ENCODE measurements around the gene PIEZO1. TPM values are rescaled to one million over a fixed set of nuclear protein-coding genes. Genes with fewer than 3 reads are reported as not detected.

The PIEZO1 gene
- total RNA-seq, 1 donor from 2014 or later = 91.7 TPM

GRCh38 chr16:88754109-88754911 lies 30.7 kb downstream of the PIEZO1 start:
- no peak for DNase-seq (ENCODE audit: low spot score)

DNA sequence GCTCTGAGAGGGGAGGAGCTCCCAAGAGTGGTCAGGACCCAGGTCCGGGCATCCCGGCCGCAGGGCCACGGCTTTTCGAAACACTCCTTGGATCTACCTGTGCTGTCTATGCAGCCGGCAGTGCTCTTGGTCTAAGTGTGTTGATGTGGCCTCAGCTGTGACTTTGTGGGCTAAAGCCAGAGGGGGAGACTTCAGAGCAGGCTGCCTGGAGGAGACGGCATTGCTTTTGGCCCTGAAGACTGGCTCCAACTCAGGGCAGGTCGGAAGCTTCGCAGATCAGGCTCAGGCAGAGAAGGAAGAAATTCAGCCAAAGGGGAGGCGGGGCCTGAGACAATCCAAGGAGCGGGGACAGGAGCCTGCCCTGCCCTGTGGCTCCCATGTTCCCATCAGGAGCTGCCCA lies 31.4 kb downstream of the PIEZO1 start:
- no peak for DNase-seq (ENCODE audit: low spot score)

GRCh38 chr16:88753191-88753590 lies 31.8 kb downstream of the PIEZO1 start:
- no peak for DNase-seq (ENCODE audit: low spot score)

- DNase-seq (ENCODE audit: low spot score) = no peak
These were observed 32.5 kb downstream of the PIEZO1 start for GRCh38 chr16:88752386-88753002.

GRCh38 chr16:88750854-88751253 lies 34.2 kb downstream of the PIEZO1 start:
- DNase-seq (ENCODE audit: low spot score) = no peak

- no peak for DNase-seq (ENCODE audit: low spot score)
These were observed 35.7 kb downstream of the PIEZO1 start for GRCh38 chr16:88749358-88749757.

GRCh38 chr16:88748364-88748763 lies 36.7 kb downstream of the PIEZO1 start:
- DNase-seq (ENCODE audit: low spot score) = no peak

DNA sequence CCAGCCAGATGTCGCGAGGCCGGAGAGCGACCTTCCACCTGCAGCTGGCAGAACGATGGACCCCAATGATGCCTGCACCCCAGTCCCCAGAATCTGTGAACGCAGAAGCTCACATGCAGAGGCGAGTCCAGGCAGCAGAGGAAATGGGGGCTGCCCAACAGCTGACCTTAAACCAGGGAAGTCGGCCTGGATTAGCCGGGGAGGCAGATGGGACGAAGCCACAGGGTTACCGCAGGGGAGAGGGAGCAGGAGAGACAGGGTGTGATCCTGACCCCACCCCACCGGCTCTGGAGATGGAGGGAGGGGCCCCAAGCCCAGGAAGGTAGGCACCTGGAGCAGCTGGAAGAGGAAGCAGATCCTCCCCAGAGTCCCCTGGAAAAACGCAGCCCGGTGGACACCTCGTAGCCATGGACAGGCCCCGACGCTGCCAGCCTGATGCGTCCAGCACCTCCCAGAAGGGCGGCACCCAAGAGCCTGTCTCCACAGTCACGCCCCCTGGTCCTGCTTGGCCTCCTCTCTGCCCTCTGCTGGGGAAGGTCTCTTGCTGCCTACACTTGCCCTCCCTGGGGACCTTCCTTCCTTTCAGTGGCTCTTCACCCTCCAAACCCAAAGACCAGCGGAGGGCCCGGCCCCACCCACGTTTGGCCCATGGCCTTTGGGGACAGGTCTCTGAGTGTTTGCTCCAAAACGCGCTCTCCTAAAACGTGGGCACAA lies 37.3 kb downstream of the PIEZO1 start:
- DNase-seq (ENCODE audit: low spot score) = no peak

- peak; percentile 35 for DNase-seq (ENCODE audit: low spot score)
These were observed 38.5 kb downstream of the PIEZO1 start for GRCh38 chr16:88746506-88746905.

DNA sequence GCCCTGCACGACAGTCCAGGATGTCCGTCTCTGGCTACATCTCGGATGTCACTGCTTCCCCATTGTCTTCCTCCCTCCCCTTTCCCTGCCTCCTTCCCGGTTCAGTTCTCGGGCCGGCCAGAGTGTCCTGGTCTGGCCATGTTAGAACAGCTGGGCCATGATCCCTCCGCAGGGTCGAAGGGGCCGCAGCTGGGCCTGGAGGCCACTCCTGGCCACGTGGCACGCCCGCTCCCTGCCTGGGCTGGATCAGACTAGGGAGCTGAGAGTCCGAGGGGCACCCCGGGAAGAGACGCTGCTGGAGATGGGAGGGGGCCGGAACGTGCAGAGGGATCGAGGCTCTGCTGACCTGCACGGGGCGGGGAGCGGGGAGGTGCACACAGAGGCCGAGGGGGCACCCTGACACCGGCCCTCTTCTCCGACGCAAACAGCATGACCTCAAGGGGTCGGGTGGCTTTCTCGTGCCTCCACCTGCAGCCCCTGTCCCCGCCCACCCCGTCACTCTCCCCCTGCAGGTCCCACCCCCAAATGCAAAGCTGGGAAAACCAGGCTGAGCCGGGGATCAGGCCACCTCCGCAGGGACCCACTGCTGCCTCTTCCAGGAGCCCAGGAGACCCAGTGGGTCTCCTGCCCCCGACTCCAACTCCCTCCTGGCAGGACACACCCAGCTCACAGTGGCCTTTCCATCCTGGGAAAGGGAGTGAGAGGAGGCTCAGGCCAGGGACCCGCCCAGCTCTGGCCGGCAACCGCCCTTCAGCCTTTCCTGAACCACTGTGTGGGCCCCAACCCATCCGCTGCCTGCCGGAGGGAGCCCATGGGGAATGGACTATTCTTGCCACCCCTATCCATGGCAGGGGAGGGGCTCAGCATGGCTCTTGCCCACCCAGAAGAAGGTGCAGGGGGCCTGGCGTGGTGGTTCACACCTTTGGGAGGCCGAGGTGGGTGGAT lies 40.2 kb downstream of the PIEZO1 start:
- DNase-seq (ENCODE audit: low spot score) = no peak

DNA sequence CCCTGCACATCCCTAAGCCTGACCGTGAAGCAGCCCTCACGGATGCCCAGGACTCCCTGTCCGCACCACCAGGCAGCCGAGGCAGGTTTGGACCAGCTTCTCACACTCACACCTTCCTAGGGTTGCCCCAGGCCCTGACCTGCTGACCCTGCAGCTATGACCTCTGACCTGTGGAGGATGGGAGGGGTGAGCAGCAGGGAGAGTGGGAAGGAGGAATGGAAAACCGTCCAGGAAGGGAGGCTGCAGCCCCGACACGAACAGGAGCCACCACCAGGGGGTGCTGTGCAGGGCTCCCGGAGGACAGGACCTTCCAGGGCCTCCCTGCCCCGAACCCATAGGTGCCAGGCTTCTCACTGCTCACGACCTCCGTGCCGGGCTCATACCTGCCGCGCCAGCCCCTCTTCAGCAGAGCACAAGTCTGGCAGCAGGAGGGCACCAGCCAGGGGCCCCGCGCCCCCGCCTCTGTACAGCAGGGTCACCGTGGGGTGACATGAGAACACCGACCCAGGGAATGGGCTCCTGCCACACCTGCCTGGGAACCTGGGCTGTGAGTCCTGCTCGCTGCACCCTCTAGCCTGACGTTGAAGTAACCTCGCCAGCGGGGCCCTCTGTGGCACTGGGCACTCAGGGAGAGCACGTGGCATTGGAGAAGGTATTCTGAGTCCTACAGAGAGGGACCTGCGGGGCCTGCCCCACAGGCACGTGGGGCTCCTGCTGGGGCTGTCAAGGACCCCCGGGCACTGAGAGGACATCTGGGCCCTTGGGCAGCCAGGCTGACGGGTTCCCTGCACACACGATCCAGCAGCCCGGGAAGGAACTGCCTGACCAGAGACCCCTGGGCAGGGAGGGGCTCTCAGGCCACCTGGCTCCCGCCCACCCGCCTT lies 41.1 kb downstream of the PIEZO1 start:
- peak; percentile 58 for DNase-seq (ENCODE audit: low spot score)

DNA sequence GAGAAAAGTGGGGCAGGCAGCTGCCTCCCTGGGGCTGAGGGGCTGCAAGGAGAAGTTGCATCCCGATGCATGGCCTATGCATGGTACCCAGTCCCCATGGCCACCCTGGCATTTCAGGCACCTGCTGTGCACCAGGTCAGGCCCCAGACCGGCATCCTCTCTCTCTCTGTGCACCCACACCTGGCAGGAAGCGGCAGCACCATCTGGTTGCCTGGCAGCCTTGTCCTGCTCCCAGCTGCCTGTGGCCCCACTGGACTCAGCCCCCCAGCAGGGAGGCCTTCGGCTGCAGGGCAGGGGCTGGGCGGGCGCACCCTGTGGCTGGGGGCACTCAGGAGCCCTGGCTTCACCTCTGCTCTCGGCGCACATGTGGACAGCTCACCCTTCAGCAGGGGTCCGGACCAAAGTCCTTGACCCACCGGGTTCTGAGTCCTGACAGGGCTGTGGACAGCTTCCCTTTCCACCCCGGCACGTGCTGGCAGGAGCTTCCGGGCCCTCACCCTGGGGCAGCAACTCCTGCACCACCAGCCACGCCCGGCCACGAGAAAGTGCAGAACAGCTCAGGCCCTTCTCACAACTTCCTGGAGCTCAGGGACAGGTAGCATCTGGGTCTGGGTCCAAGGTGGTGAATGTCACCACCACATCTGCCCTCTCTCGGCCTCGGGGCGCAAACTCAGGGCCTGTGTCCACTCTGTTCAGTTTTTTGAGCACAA lies 42.0 kb downstream of the PIEZO1 start:
- no peak for DNase-seq (ENCODE audit: low spot score)

DNA sequence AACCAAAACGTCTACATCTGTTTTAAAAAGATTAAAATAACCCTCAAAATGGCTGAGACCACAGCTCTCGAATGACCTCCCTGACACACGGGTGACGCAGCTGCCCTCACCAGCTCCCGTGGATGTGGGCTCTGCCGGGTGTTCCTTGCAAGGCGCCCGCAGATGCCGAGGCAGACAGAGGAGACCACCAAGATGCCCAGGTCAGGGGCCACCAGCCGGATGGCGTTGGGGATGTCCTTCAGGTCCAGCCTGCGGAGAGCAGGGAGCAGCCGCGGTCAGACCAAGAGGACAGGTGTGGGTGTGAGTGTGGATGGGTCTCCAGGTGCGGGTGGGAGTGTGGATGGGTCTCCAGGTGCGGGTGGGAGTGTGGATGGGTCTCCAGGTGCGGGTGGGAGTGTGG lies 43.7 kb downstream of the PIEZO1 start:
- DNase-seq (ENCODE audit: low spot score) = no peak

DNA sequence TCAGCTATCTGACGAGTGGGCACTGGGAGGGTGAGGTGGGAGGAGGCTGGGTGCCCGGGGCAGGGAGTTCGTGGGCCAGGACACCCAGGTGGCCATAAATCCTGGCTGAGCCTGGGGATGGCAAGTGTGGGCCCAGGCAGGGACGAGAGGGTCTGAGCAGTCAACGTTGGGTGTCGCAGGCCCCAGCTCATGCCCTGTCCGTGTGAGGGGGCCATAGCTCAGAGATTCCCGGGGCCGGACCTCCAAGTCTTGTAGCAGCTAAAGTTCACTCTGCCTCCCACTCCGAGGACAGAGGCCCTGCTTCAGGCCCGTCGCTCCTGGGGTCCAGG lies 44.3 kb downstream of the PIEZO1 start:
- no peak for DNase-seq (ENCODE audit: low spot score)

DNA sequence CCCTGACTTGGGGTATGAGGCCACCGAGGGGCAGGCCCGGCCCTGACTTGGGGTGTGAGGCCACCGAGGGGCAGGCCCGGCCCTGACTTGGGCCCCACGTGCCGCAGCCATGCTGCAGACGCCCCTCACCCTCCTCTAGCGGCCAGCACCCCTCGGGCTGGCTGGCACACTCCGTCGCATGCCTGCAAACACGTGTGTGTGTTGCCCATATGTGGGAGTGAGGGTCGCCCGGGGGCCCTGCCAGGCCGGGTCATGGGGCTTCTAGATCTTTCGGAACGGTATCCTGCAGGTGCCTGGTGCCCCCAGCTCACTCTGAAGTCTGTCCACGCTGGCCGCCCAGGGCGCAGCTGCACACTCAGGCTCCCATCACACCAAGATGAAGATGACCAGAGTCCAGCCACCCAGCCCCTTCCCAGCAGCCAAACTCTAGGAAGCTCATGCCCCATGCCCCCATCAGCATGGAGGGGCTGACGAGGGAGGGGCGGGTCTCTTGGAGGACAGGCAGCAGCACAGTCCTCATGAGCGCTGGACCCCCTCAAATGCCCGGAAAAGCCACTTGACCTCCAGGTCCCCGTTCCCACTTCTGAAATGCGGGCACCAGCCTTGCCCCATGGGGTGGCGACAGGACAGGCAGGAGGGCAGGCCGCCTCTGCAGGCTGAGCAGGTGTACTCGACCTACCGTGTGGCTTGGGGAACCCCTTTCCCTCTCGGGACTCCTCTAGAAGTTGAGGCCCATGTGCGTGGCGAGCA lies 44.9 kb downstream of the PIEZO1 start:
- no peak for DNase-seq (ENCODE audit: low spot score)

DNA sequence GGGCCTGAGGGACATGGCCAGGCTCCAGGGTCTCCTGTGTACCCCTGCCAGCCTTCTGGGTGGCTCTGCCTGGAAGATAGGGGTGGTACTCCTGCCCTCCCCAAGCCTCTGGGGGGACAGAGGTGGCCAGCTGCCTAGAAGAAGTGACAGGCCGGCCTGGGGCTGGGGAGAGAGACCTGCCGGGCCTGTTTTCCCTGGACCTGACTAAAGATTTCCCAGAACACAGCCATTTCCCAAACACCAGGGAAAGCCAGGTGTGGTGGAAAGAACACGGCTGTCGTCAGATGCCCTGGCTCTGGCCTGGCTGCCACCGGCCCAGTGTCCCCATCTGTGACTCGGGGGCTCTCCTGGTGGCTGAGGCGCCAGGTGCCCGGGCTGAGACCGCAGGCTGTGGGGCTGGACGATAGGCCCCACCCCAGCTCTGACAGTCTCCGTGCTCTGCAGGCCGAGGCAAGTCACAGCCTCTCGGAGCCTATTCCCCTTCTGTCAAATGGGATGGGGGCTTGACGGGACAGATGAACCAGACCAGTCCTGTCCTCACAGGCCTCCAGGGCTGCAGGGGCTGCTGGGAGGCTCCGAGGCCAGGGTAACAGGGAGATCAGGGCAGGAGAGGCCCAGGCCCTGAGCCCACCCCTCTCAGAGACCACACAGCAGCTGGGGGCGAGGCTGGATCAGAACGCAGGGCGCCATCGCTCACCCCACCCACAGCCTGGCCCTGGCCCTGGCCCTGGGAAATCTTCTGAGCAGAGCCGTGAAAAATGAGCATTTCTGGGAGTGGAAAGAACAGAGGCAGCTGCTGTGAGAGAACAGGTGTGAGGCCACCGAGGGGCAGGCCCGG lies 45.7 kb downstream of the PIEZO1 start:
- DNase-seq (ENCODE audit: low spot score) = peak; percentile 26

DNA sequence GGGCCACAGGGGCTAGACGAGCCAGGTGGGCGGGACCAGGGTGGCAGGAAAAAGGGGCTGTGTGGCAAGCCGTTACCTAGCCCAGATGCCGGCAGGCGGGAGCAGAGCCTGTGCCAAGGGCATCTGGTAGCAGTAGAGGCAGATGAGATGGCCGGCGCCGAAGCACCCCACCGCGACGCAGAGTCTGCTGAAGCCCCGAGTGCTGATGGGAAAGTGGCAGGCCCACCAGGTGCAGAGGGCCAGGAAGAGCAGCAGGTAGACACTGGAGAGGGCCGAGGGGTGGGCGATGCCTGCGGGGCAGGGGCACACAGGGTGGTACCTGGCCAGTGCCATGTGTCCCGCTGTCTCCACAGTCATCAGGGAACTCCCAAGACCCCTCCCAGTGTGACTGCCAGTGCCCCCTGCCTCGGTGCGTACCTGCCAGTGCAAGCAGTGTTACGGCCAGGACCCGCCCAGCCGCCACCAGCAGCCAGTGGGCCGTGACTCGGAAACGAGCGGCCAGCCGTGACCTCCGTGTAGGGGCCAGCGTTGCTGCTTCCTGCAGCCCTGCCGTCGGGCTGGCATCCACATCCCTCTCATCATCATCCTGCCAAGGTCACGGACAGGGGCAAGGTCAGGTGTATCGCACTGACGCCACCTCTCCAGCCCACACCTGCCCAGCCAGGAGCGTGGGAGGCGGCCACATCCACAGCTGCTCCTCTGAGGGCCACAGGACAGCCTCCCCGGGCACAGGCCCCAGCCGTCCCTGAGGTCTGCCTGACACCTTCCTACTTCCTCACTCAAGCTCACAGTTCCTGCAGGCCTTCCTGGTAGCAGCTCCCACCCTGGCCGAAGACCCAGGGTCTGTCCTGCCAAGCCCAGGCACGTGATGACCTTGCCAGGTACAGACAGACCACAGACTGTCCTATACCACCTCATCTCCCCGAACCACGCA lies 46.6 kb downstream of the PIEZO1 start:
- no peak for DNase-seq (ENCODE audit: low spot score)

Data from umbilical cord (tissue), 2 donors.